SK-N-SH (cell line): ENCODE results near the gene AGBL5. TPM values are rescaled to one million over a fixed set of nuclear protein-coding genes. Genes with fewer than 3 reads are reported as not detected.
A peak's percentile ranks its signal among the peaks of the same experiment; 100 is the strongest.
"Not testable (repeated sequence)": the region's sequence is repeated elsewhere in the genome, so short reads cannot be mapped to it uniquely, and the experiment has no call there.

Source experiments
- CTCF ChIA-PET: fragments of 300-600, 350-600 bp; formaldehyde crosslinking; extraction: SDS; loops from one replicate; lab custom pipeline; 2021; lab: Yijun Ruan, JAX
- POLR2A ChIA-PET: fragments of 350-600 bp; sonication (Branson Sonifier 250); formaldehyde crosslinking; extraction: SDS; loops from one replicate; lab custom pipeline; 2020; ENCODE audit warnings: antibody characterized with exemption, inconsistent platforms; lab: Yijun Ruan, JAX
- DNase-seq: peaks from one replicate; pipeline ENCODE4 v3.0.0; 2012
- H2AFZ ChIP-seq: fragments of 200-600 bp; sonication (generic); 2 replicates; pipeline ENCODE4 v1.8.1; 2016; ENCODE audit warnings: antibody characterized with exemption, mild to moderate bottlenecking, low read depth
- H3F3A ChIP-seq: fragments of 200-600 bp; sonication (generic); replicated peaks from 2 replicates; pipeline ENCODE3; 2016; ENCODE audit warnings: antibody characterized with exemption, mild to moderate bottlenecking; ENCODE audit not compliant: insufficient read depth
- H3K27ac ChIP-seq, 2 experiments: fragments of 200-500 bp in 1 of 2; fragments of 200-600 bp in 1 of 2; sonication (Bioruptor generic) in 1 of 2; sonication (generic), shearing (Covaris generic) in 1 of 2; 2 replicates each; pipeline versions ENCODE4 v1.5.1 to v1.6.1; 2014 to 2016; ENCODE audit warnings: low read depth in 2 of 2, inconsistent platforms in 1 of 2, low read length in 1 of 2, mild to moderate bottlenecking in 1 of 2, mixed read lengths in 1 of 2
- H3K27me3 ChIP-seq: fragments of 200-600 bp; sonication (generic), shearing (Covaris generic); 2 replicates; pipeline ENCODE4 v1.6.1; 2016; ENCODE audit warnings: mixed run types; ENCODE audit not compliant: insufficient read depth
- H3K36me3 ChIP-seq, 2 experiments: fragments of 200-500 bp in 1 of 2; fragments of 200-600 bp in 1 of 2; sonication (Bioruptor generic) in 1 of 2; sonication (generic) in 1 of 2; replicated peaks in 1 of 2; 2 replicates each; pipeline versions ENCODE3 to v1.5.1; 2014 to 2016; ENCODE audit warnings: low read length in 1 of 2, mild to moderate bottlenecking in 1 of 2; ENCODE audit not compliant: insufficient read depth in 2 of 2, control insufficient read depth in 1 of 2
- H3K4me1 ChIP-seq, 2 experiments: fragments of 200-500 bp in 1 of 2; fragments of 200-600 bp in 1 of 2; sonication (Bioruptor generic) in 1 of 2; sonication (generic), shearing (Covaris generic) in 1 of 2; 2 replicates each; pipeline versions ENCODE4 v1.5.1 to v1.6.1; 2014 to 2016; ENCODE audit warnings: low read depth in 1 of 2, low read length in 1 of 2, mixed run types in 1 of 2; ENCODE audit not compliant: insufficient read depth in 2 of 2, control insufficient read depth in 1 of 2
- H3K4me2 ChIP-seq: fragments of 200-600 bp; sonication (generic), shearing (Covaris generic); 2 replicates; pipeline ENCODE4 v1.6.1; 2017; ENCODE audit warnings: mixed run types
- H3K4me3 ChIP-seq, 2 experiments: fragments of 200-500 bp in 1 of 2; fragments of 200-600 bp in 1 of 2; sonication (Bioruptor generic) in 1 of 2; sonication (generic), shearing (Covaris generic) in 1 of 2; 2 replicates each; pipeline versions ENCODE4 v1.5.1 to v1.8.1; 2014 to 2016; ENCODE audit warnings: low read depth in 2 of 2, inconsistent platforms in 1 of 2, low read length in 1 of 2, mild to moderate bottlenecking in 1 of 2, mixed read lengths in 1 of 2, moderate library complexity in 1 of 2
- H3K79me2 ChIP-seq: fragments of 200-600 bp; sonication (generic); 2 replicates; pipeline ENCODE4 v1.8.1; 2017; ENCODE audit warnings: mild to moderate bottlenecking; ENCODE audit not compliant: insufficient read depth
- H3K9ac ChIP-seq: fragments of 200-600 bp; sonication (generic); 2 replicates; pipeline ENCODE4 v1.6.1; 2017; ENCODE audit warnings: mixed run types
- H3K9me2 ChIP-seq: fragments of 200-600 bp; sonication (generic); 2 replicates; pipeline ENCODE4 v1.6.1; 2017; ENCODE audit warnings: mixed run types
- H3K9me3 ChIP-seq: fragments of 200-600 bp; sonication (generic); 2 replicates; pipeline ENCODE4 v1.6.1; 2017; ENCODE audit warnings: mixed run types, mild to moderate bottlenecking, moderate library complexity
- H4K20me1 ChIP-seq: fragments of 200-600 bp; sonication (generic); 2 replicates; pipeline ENCODE4 v1.6.1; 2017; ENCODE audit warnings: mild to moderate bottlenecking, mixed run types; ENCODE audit not compliant: insufficient read depth
- CHD2 ChIP-seq: fragments of 150-350 bp; IDR thresholded peaks from 2 replicates; pipeline ENCODE4 v1.6.1; 2018; ENCODE audit warnings: low read length; ENCODE audit not compliant: partially characterized antibody
- ELF1 ChIP-seq: IDR thresholded peaks from 2 replicates; pipeline ENCODE4 v1.4.0; 2012
- EP300 ChIP-seq, 2 experiments: IDR thresholded peaks; 2 replicates each; pipeline versions ENCODE4 v1.4.0 to v1.6.1; 2012; ENCODE audit warnings: borderline replicate concordance in 1 of 2, low read depth in 1 of 2, low read length in 1 of 2
- FOXJ3 ChIP-seq: sonication (generic); formaldehyde crosslinking; IDR thresholded peaks from 2 replicates; pipeline ENCODE4 v1.5.1; 2020; ENCODE audit warnings: mild to moderate bottlenecking, missing genetic modification reagents
- GABPA ChIP-seq: IDR thresholded peaks from 2 replicates; pipeline ENCODE4 v1.4.0; 2012; ENCODE audit warnings: low read depth, mild to moderate bottlenecking
- GATA2 ChIP-seq: sonication (generic); formaldehyde crosslinking; IDR thresholded peaks from 2 replicates; pipeline ENCODE4 v1.5.0; 2020; ENCODE audit warnings: mild to moderate bottlenecking, missing genetic modification reagents
- JUND ChIP-seq: IDR thresholded peaks from 2 replicates; pipeline ENCODE4 v1.4.0; 2012
- MXI1 ChIP-seq: IDR thresholded peaks from 2 replicates; pipeline ENCODE4 v1.6.1; 2012; ENCODE audit warnings: mild to moderate bottlenecking, low read depth, low read length, improper control_type of control experiment
- NFIC ChIP-seq: IDR thresholded peaks from 2 replicates; pipeline ENCODE4 v1.4.0; 2012; ENCODE audit warnings: borderline replicate concordance
- POLR2AphosphoS5 ChIP-seq: IDR thresholded peaks from 2 replicates; pipeline ENCODE4 v1.6.1; 2012; ENCODE audit warnings: low read depth, low read length
- RCOR1 ChIP-seq: fragments of 150-350 bp; IDR thresholded peaks from 2 replicates; pipeline ENCODE4 v1.6.1; 2017; ENCODE audit warnings: antibody characterized with exemption, low read length
- TAF1 ChIP-seq: IDR thresholded peaks from 2 replicates; pipeline ENCODE4 v1.6.1; 2012; ENCODE audit warnings: low read depth, mild to moderate bottlenecking, low read length, moderate library complexity, borderline replicate concordance
- TCF12 ChIP-seq: IDR thresholded peaks from 2 replicates; pipeline ENCODE4 v1.4.0; 2012
- WGBS: methylation state at CpG from one replicate; pipeline ENCODE4 v1.1.6; 2017; ENCODE audit warnings: low lambda C conversion rate; 5-methylcytosine and 5-hydroxymethylcytosine counted together
- polyA plus RNA-seq, 3 experiments: library from polyadenylated mRNA; depleted of rRNA; stranded (reverse); fragments of >200 nt; gene quantifications; 2 replicates each; pipeline ENCODE4 v1.2.3, GENCODE V29; 2012
- TF ChIP-seq, protein P1 (sequence below): IDR thresholded peaks from 2 replicates; pipeline ENCODE4 v1.4.0; 2012; ENCODE audit warnings: low read depth, borderline replicate concordance
- TF ChIP-seq, protein P2 (sequence below): IDR thresholded peaks from 2 replicates; pipeline ENCODE4; 2012

Gene AGBL5
- polyA plus RNA-seq, 1 of the 3 experiments (the other 2 are of a cell fraction) = 45.5 TPM

DNA sequence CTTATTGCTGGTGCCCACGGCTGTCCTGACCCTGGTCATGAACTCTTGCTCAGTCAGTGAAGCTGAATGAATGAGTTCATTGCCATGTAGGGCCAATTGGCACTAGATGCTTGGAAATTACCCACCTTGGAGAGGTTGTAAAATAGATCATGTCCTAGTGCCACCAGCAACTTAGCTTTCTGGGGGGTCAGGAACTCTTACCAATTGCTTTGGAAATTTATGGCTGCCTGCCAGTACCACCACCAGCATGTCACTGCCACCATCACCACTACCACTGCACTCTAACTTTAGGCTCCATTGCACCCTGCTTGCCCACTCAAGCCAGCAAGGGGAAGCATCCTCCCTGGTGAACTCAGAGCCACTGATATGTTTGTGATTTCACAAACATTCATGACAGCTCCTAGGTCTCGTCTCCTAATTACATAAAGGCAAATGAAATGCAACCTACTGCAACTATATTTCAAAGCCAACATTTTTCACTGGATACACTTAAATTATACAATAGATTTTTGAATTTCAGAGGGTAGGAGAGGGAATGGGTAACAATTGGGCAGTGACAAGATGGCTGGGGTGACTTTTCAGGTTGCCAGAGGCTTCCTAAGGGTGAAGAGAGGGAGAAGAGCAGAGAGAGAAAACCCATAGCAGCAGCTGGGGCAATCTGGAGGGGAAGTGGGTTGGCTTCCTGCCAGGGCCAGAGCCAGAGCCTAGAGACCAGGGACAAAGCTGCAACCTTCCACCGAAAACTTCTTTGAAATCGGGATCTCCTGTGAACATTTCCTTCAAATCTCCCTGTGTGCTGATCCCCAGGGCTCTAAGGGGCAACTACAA, 23.5 kb downstream of the AGBL5 start:
- Histone ChIP-seq H3K4me3 (no peak overlapping the region), H3K27ac (peak overlapping the region; percentile 7 to 84; a peak in 3 of 4 replicates), H3K4me2 (0 out of 2 replicates have a peak overlapping the region, but pooled peaks have one; percentile 5), H3K79me2 (peaks cover 31% of the 10 kb centered on the region), H2AFZ (no peak overlapping the region), H3K9me2 (no peaks in the 10 kb centered on the region), H3K9ac (no peak overlapping the region), H3K9me3 (no peaks in the 10 kb centered on the region), H3K4me1 (peaks cover 42 to 72% of the 10 kb centered on the region in 2 experiments), H3K36me3 (peaks cover 2 to 6% of the 10 kb centered on the region in 2 experiments), H4K20me1 (no peaks in the 10 kb centered on the region; the same call in 1 of the 2 replicates), H3K27me3 (no peaks in the 10 kb centered on the region), H3F3A (peaks cover 17% of the 10 kb centered on the region)
- peak; percentile 67 for TF ChIP-seq NFIC
- no peak for TF ChIP-seq POLR2AphosphoS5
- TF ChIP-seq TCF12 = peak; percentile 17; the same call in 1 of the 2 replicates
- no peak for TF ChIP-seq MXI1
- TF ChIP-seq FOXJ3 (CRISPR knock-in tag) = no peak
- TF ChIP-seq GATA2 (CRISPR knock-in tag) = no peak
- TF ChIP-seq ELF1 = no peak
- no peak for TF ChIP-seq CHD2
- TF ChIP-seq, protein P1, sequence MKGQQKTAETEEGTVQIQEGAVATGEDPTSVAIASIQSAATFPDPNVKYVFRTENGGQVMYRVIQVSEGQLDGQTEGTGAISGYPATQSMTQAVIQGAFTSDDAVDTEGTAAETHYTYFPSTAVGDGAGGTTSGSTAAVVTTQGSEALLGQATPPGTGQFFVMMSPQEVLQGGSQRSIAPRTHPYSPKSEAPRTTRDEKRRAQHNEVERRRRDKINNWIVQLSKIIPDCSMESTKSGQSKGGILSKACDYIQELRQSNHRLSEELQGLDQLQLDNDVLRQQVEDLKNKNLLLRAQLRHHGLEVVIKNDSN = no peak
- TF ChIP-seq JUND = no peak
- no peak for TF ChIP-seq TAF1
- TF ChIP-seq EP300 (IDR thresholded peaks at IDR 0.05; ENCODE audit: borderline replicate concordance in 1 of 2, low read depth in 1 of 2, low read length in 1 of 2) = no peak
- TF ChIP-seq, protein P2, sequence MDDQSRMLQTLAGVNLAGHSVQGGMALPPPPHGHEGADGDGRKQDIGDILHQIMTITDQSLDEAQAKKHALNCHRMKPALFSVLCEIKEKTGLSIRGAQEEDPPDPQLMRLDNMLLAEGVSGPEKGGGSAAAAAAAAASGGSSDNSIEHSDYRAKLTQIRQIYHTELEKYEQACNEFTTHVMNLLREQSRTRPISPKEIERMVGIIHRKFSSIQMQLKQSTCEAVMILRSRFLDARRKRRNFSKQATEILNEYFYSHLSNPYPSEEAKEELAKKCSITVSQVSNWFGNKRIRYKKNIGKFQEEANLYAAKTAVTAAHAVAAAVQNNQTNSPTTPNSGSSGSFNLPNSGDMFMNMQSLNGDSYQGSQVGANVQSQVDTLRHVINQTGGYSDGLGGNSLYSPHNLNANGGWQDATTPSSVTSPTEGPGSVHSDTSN = no peak
- 0 out of 2 replicates have a peak, but pooled peaks have one; percentile 30 for TF ChIP-seq RCOR1
- TF ChIP-seq GABPA = no peak
- CTCF ChIA-PET = interaction anchor here (0.8 to 18.5 kb wide), 11 partner anchors 8 to 229 kb away, joined by 3 to 227 read pairs (median 4); partner anchors contain the start of genes AGBL5, EMILIN1 and KHK
- POLR2A ChIA-PET = interaction anchor here (1.0 to 5.7 kb wide), 3 partner anchors 8 to 24 kb away, joined by 3 to 80 read pairs (median 63); partner anchors contain the start of genes AGBL5 and KHK
- WGBS = 75% methylated on average over 4 of the region's 4 CpGs
- DNase-seq = peak; percentile 71

DNA sequence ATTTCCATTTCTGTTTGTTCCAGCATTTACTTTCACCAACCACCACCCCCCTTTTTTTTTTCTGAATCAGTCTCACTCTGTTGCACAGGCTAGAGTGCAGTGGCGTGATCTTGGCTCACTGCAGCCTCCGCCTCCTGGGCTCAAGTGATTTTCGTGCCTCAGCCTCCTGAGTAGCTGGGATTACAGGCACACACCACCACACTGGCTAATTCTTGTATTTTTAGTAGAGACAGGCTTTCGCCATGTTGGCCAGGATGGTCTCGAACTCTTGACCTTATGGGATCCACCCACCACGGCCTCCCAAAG, 24.1 kb downstream of the AGBL5 start:
- WGBS = 89% methylated on average over 6 of the region's 6 CpGs
- H3K27me3 ChIP-seq, H2AFZ ChIP-seq, DNase-seq, H3K9me2 ChIP-seq, H3K9ac ChIP-seq, H4K20me1 ChIP-seq, H3K4me3 ChIP-seq, H3K36me3 ChIP-seq, H3K9me3 ChIP-seq: not testable (repeated sequence)
- ChIA-PET CTCF (interaction anchor here (1.0 to 18.5 kb wide), 5 partner anchors 7 to 227 kb away, joined by 4 to 227 read pairs (median 5); partner anchors contain the start of genes AGBL5, EMILIN1 and KHK), POLR2A (interaction anchor here (1.0 to 5.7 kb wide), 2 partner anchors 11 to 24 kb away, joined by 3 to 80 read pairs; partner anchors contain the start of genes AGBL5 and KHK)
- H3K4me1 ChIP-seq = peaks cover 40 to 72% of the 10 kb centered on the region in 2 experiments
- H3F3A ChIP-seq = peaks cover 17% of the 10 kb centered on the region
- peak overlapping the region; percentile 7 to 84; a peak in 3 of 4 replicates for H3K27ac ChIP-seq
- H3K4me2 ChIP-seq = 0 out of 2 replicates have a peak overlapping the region, but pooled peaks have one; percentile 5
- H3K79me2 ChIP-seq = peaks cover 31% of the 10 kb centered on the region
